Sigmoid colon (tissue), 4 donors: ENCODE measurements around the gene LRRTM1.

Experiments
- CTCF ChIP-seq, 4 experiments: fragments of 450-650 bp in 3 of 4; fragments of 200-600 bp in 1 of 4; IDR thresholded peaks; one replicate each; pipeline ENCODE4 v1.5.1; 2016 to 2019; ENCODE audit warnings: antibody characterized with exemption in 4 of 4, mild to moderate bottlenecking in 3 of 4, moderate library complexity in 2 of 4
- EP300 ChIP-seq, 4 donors: sonication (generic); formaldehyde crosslinking; IDR thresholded peaks; one replicate each; pipeline ENCODE4 v1.6.1; 2017; ENCODE audit warnings: antibody characterized with exemption in 4 of 4
- POLR2A ChIP-seq, 2 donors: fragments of 450-650 bp; IDR thresholded peaks; one replicate each; pipeline ENCODE4 v1.6.1; 2016; ENCODE audit warnings: antibody characterized with exemption in 2 of 2, mild to moderate bottlenecking in 2 of 2, moderate library complexity in 2 of 2
- POLR2AphosphoS5 ChIP-seq, 4 donors: sonication (generic); formaldehyde crosslinking; IDR thresholded peaks; one replicate each; pipeline ENCODE4 v1.6.1; 2017; ENCODE audit warnings: antibody characterized with exemption in 4 of 4

- TF ChIP-seq CTCF (IDR thresholded peaks at IDR 0.05): no peak
- no peak for TF ChIP-seq POLR2AphosphoS5 (IDR thresholded peaks at IDR 0.05)
- no peak for TF ChIP-seq POLR2A (IDR thresholded peaks at IDR 0.05)
- TF ChIP-seq EP300 (IDR thresholded peaks at IDR 0.05): no peak
These were observed 46.7 kb upstream of the LRRTM1 start for GRCh38 chr2:80351231-80351630.
